GM19023 (cell line): Measurements from ENCODE around the gene E2F2.
"Not testable (repeated sequence)": the region's sequence is repeated elsewhere in the genome, so short reads cannot be mapped to it uniquely, and the experiment has no call there.

Experiments used
- ATAC-seq: cut with Tn5 transposase; IDR thresholded peaks from one replicate; pipeline ENCODE4 v1.9.1; 2021; ENCODE audit warnings: mild to moderate bottlenecking, moderate library complexity; ENCODE audit not compliant: unreplicated experiment

The E2F2 gene

GRCh38 chr1:23548704-23549143 is 17.7 kb upstream of the E2F2 start:
- ATAC-seq, result no peak

GRCh38 chr1:23546897-23547584 is 16.0 kb upstream of the E2F2 start:
- no peak for ATAC-seq

GRCh38 chr1:23545851-23546250 is 14.8 kb upstream of the E2F2 start:
- ATAC-seq, result no peak

GRCh38 chr1:23544444-23545389 is 13.7 kb upstream of the E2F2 start:
- no peak for ATAC-seq

GRCh38 chr1:23543707-23544443 is 12.8 kb upstream of the E2F2 start:
- no peak for ATAC-seq

GRCh38 chr1:23542940-23543339 is 11.9 kb upstream of the E2F2 start:
- not testable (repeated sequence) for ATAC-seq

GRCh38 chr1:23539698-23540266 is 8.7 kb upstream of the E2F2 start:
- ATAC-seq, result peak; percentile 79

- no peak for ATAC-seq
These were observed 6.4 kb upstream of the E2F2 start for GRCh38 chr1:23537296-23537973.

GRCh38 chr1:23533246-23534023 is 2.4 kb upstream of the E2F2 start:
- no peak for ATAC-seq

GRCh38 chr1:23531562-23532094 is 595 bp upstream of the E2F2 start:
- no peak for ATAC-seq

- ATAC-seq, result no peak
These were observed 816 bp downstream of the E2F2 start for GRCh38 chr1:23530087-23530746.

- ATAC-seq, result no peak
These were observed 1.6 kb downstream of the E2F2 start for GRCh38 chr1:23529146-23530086.

GRCh38 chr1:23528250-23528978 is 2.6 kb downstream of the E2F2 start:
- ATAC-seq, result peak; percentile 47

GRCh38 chr1:23527900-23528249 is 3.2 kb downstream of the E2F2 start:
- no peak for ATAC-seq

GRCh38 chr1:23527366-23527765 is 3.7 kb downstream of the E2F2 start:
- no peak for ATAC-seq

GRCh38 chr1:23526329-23527041 is 4.5 kb downstream of the E2F2 start:
- no peak for ATAC-seq
